ENCODE data around the gene SPAG5.

DNA sequence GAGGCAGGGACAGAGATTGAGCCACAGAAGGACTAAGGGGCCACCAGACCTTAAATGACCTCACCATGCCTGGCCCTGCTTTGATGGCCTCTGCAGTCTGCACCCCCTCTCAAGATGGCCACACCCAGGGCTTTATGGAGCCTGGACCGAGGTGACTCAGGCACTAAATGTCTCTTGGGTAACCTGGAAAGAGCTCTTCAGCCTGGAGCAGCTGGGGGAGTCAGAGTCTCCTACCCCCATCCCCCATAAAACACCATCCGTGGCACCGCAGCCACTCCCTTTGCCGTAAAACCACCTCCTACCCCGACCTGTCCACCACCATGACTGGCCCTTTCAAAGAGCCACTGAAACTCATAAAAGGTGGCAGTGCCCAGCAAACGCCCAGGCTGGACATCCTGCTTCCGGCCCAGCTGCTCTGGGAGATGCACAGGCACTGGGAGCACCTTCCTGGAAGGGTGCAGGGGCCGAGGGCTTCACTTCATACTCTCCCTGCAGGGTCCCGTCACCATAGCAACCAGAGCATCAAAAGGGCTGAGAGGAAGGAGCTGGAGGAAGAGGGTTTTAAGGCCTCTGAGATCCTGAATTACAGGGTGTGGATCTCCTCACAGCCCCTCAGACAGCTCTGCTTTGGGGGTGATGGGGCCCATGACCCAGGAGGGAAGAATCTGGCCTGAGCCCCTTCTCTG, 70.4 kb downstream of the SPAG5 start:
- TF ChIP-seq CTCF (conservative IDR thresholded peaks at IDR 0.05; ENCODE audit: low read depth, low read length) (no peak), EZH2 (IDR thresholded peaks at IDR 0.05; ENCODE audit: borderline replicate concordance, low read depth, low read length, poor library complexity, severe bottlenecking) (no peak)

Data from A673 (cell line).